CD4-positive, alpha-beta T cell treated with Interleukin-2 at 100 ng/mL for 4 hours (primary cell): ENCODE data around the gene FOXC2.

Experiments used
- DNase-seq: peaks from one replicate; pipeline ENCODE4 v3.0.0-alpha.2; 2020; ENCODE audit warnings: low spot score

The FOXC2 gene

GRCh38 chr16:86556576-86556975, 10.1 kb upstream of the FOXC2 start:
- no peak for DNase-seq

DNA sequence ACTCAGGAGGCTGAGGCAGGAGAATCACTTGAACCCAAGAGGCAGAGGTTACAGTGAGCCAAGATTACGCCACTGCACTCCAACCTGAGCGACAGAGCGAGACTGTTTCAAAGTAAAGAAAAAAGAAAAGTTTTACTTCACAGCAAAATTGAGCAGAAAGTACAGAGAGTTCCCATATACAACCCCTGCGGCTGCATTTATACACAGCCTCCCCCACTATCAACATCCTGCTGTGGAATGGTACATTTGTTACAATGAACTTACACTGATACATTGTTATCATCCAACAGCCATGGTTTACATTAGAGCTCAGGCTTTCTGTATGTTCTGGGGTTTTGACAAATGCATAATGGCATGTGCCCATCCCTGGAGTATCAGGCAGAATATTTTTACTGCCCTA, 9.0 kb upstream of the FOXC2 start:
- no peak for DNase-seq

DNA sequence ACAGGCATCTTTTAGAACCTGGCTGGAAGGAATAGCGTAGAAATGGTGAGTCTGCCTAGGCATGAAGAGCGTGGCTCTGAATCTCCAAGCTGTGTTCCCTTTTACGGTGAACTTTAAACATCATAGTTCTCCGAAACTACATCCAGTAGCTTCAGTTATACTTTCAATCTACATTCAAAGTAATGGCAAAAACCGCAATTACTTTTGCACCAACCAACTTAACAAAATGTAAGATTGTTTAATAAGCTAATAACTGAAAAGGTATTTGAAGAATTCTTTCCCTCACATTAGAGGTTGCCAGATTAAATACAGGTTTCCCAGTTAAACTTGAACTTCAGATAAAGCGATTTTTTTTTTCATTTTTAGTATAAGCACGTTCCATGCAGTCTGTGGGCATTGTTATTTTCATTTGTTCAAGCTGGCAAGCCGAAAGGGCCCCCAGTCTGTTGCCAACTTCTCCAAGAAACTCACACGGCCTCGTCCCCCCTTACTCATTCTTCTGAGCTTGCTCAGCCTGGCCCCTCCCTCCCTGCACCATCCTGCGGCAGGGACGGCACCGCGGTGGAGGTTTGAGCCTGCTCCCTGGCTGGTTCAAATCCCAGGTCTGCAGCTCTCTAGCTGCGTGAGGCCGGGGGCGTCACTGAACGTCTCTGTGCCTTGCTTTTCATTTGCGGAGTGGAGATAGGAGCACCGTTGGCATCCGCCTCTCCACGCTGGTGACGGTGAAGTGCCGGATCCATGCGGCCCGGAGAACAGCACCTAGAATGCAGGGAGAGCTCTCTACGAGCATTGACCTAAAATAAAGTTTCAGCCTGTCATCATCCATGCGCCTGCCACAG, 8.1 kb upstream of the FOXC2 start:
- DNase-seq = no peak

- DNase-seq = no peak
Measured at GRCh38 chr16:86559802-86560305, 6.8 kb upstream of the FOXC2 start.

DNA sequence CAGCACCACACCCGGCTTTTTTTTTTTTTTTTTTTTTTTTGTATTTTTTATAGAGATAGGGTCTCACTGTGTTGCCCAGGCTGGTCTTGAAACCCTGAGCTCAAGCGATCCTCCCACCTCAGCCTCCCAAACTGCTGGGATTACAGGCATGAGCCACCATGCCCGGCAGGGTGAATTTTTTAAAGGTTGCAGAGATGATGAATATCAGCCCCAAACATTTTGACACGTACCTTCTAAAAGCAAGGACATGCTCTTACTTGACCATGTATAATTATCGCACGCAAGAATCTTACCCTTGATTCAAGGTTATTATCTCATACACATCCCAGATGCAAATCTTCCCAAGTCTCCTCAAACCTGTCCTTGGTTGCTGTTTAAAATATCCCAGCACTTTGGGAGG, 4.3 kb upstream of the FOXC2 start:
- DNase-seq = no peak

DNA sequence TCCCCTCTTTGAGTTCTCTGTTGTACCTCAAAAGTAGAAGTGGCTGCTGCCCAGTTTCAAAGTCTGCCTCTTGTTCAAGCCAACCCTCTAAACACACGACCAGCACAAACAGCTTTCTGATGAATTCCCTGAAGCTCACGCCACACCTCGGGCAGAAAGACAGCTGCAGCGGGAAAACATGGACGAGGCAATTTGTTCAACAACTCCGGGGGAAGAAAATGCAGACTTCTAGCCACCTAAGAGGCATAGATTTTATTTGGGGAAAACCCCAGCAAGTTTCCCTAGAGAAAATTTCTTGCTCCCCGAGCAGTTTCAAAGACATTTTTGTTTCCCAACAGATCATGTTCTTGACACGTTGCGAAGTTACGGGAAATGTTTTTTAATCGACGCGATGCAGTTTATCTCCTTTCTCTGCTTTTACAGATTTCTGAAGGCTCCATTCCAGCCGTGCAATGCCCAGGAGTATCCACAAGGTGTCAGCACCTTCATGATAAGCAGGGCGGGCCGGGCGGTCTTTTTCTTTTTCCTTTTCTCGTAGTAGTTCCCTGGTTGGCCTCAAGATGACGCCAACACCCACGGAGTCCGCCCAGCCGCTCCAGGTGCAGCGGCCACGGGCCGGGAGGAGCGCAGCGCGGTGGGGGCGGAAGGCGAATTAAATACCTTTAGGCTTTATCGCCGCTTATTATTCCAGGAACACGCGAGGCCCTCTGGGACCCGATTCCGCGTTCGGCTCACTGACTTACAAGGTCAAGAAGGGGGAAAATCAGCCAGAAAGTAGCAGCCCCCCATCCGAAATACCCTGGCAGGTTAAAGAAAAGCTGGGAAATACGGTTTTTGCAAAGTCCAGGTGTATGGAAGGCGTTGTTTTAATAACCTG, 2.9 kb upstream of the FOXC2 start:
- peak; percentile 88 for DNase-seq

DNA sequence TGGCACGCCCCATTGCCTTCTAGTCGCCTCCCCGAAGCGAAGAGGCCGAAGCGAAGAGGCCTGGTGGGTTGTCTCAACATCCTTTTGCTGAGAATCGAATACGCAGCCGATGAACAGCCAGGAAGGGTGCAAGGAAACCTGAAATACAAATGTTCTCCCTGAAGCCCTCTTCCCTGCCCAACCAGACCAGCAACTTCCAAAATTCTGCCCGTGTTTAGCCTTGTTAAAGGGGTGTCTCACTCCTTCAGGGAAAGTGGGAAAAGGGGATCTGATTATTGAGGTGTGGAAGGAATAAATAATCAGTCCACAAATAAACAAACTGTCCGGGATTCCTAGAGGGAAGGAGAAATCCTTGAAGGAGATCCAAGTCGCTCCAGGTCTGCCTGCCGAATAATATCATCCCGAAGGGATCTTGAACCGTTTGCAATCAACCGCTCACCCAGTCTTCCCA, 1.4 kb upstream of the FOXC2 start:
- no peak for DNase-seq

GRCh38 chr16:86565644-86566511, 751 bp upstream of the FOXC2 start:
- DNase-seq = no peak

DNA sequence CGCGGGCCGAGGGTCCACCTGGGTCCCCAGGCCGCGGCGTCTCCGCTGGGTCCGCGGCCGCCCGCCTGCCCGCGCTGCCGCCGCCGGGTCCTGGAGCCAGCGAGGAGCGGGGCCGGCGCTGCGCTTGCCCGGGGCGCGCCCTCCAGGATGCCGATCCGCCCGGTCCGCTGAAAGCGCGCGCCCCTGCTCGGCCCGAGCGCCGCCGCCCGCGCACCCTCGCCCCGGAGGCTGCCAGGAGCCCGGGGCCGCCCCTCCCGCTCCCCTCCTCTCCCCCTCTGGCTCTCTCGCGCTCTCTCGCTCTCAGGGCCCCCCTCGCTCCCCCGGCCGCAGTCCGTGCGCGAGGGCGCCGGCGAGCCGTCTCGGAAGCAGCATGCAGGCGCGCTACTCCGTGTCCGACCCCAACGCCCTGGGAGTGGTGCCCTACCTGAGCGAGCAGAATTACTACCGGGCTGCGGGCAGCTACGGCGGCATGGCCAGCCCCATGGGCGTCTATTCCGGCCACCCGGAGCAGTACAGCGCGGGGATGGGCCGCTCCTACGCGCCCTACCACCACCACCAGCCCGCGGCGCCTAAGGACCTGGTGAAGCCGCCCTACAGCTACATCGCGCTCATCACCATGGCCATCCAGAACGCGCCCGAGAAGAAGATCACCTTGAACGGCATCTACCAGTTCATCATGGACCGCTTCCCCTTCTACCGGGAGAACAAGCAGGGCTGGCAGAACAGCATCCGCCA, 504 bp downstream of the FOXC2 start:
- DNase-seq = no peak

- no peak for DNase-seq
Measured at GRCh38 chr16:86567701-86568581, 1.3 kb downstream of the FOXC2 start.

DNA sequence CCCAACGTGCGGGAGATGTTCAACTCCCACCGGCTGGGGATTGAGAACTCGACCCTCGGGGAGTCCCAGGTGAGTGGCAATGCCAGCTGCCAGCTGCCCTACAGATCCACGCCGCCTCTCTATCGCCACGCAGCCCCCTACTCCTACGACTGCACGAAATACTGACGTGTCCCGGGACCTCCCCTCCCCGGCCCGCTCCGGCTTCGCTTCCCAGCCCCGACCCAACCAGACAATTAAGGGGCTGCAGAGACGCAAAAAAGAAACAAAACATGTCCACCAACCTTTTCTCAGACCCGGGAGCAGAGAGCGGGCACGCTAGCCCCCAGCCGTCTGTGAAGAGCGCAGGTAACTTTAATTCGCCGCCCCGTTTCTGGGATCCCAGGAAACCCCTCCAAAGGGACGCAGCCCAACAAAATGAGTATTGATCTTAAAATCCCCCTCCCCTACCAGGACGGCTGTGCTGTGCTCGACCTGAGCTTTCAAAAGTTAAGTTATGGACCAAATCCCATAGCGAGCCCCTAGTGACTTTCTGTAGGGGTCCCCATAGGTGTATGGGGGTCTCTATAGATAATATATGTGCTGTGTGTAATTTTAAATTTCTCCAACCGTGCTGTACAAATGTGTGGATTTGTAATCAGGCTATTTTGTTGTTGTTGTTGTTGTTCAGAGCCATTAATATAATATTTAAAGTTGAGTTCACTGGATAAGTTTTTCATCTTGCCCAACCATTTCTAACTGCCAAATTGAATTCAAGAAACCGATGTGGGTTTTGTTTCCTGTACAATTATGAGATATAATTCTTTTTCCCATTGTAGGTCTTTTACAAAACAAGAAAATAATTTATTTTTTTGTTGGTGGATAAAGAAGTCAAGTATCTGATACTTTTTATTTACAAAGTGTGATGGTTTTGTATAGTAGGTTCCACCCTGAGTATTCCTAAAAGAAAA, 2.3 kb downstream of the FOXC2 start:
- DNase-seq = no peak

DNA sequence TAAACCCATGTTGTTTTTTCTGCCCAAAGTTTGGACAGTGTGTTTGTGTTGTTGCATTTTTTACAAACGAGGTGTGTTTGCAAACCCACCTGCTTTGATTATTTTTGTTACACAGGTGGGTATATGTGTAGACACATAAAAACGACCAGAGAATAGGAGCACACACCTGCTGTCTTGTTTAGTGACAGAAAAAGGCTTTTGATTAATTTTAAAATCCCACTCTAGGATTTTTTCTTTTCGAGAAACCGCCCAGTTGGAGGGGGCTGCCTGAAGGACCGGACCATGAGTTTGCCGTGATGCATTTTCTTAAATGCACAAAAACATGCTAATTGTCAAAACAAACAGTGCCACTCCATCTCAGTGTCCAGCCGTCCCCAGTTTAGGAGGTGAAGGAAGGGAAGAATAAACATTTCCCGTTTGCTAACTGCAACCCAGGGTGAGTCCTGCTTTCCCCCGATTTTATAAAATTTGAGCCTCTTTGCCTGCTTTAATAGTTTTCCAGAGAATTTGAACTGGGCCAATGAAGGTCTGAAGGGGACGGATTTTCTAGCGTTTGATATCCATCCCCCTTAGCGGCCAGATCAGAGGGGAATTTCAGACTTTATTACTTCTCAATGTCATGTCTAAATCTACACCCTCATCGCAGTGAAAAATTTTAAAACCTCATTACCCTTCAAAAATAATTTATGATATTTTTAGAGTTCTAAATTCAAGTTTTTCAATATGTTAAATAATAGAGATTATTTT, 3.2 kb downstream of the FOXC2 start:
- no peak for DNase-seq

- DNase-seq = no peak
Measured at GRCh38 chr16:86570558-86571529, 4.2 kb downstream of the FOXC2 start.

DNA sequence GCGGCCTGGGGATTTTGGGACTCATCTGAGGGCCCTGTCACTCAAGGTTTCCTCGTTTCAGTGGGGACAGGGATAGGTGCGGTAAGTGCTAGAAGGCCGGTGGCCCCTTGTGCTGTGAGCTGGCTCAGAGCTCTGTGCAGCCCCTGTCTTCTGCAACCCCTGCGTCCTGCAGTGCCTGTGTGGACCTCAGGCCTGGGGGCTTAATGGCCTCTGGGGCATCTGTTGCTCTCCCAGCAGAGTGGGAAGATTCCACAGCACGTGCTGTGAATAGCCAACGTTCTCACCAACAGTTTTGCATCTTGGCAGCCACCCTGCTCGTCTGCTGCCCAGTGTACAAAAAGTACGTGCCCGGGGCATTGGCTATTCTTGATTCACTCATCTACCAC, 4.9 kb downstream of the FOXC2 start:
- no peak for DNase-seq

GRCh38 chr16:86572041-86572521, 5.5 kb downstream of the FOXC2 start:
- no peak for DNase-seq

DNA sequence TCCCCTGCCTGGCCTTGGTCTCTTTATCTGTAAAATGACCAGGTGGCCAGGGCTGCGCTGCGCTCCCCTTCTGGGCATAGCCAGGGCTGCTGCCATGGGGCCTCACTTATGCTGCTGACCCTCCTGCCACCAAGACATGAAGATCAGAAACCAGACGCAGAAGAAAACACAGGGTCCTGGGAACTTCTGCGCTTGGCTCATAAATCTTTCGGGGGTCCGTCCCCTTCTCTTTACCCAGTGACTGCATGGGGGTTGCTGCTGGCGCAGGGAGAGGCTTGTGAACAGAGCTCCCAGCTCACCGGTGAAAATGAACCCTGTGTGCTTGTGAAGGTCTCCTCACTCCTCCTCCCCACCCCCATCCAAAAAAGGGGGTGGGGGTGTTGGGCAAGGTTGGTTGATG, 6.0 kb downstream of the FOXC2 start:
- no peak for DNase-seq

- DNase-seq = no peak
Measured at GRCh38 chr16:86573215-86573614, 6.6 kb downstream of the FOXC2 start.
